ENCODE results near the gene ZNFX1.
"Not testable (repeated sequence)": the region's sequence is repeated elsewhere in the genome, so short reads cannot be mapped to it uniquely, and the experiment has no call there.

GRCh38 chr20:49314052-49314451, 36.2 kb upstream of the ZNFX1 start:
- not testable (repeated sequence) for TF ChIP-seq CTCF (conservative IDR thresholded peaks at IDR 0.05); ZFX (IDR thresholded peaks at IDR 0.05)
